Measurements from ENCODE around the gene CHST15.

The CHST15 gene

GRCh38 chr10:123967626-123968243, 125.7 kb downstream of the CHST15 start:
- TF ChIP-seq GATA3 (IDR thresholded peaks at IDR 0.05; ENCODE audit: low read depth, low read length) (no peak), GATA2 (IDR thresholded peaks at IDR 0.05; ENCODE audit: low read depth, low read length) (no peak)

DNA sequence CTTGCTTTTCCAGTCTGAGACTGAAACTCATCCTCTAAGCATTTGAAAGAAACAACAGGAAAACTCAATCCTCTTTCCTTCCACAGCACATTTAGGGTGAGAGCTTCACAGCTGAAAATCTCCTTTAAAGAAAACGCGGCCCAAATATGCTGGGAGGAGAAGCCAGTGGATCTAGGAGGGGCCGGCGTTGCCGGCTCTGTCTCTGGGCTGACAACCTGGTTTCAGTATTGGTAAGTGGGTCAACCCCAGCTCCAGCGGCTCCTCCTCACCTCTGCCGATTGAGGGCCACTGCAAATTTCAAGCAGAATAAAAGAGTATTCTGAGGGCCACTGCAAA, 126.5 kb downstream of the CHST15 start:
- no peak for TF ChIP-seq GATA2 (IDR thresholded peaks at IDR 0.05; ENCODE audit: low read depth, low read length)
- no peak for TF ChIP-seq GATA3 (IDR thresholded peaks at IDR 0.05; ENCODE audit: low read depth, low read length)

- TF ChIP-seq GATA2 (IDR thresholded peaks at IDR 0.05; ENCODE audit: low read depth, low read length) (no peak), GATA3 (IDR thresholded peaks at IDR 0.05; ENCODE audit: low read depth, low read length) (no peak)
Observed at GRCh38 chr10:123965973-123966895, 127.2 kb downstream of the CHST15 start.

DNA sequence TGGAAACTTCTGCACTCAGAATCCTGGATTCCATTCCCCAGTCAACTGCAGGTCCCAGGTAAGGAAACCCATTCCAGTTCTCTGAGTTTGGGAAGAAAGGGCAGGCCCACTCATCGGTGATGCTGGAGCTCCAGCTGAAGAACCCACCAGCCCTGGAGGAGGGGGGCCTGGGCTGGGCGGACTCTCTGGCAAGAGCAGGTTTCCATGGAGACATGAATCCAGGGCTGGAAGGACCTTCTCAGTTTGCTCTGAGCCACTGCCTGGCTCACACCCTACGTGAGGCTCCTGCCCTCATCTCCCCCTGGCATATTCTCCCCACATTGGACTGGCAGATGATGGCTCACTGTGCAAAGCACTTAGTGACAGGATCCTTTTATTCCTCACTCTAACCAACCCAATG, 128.4 kb downstream of the CHST15 start:
- TF ChIP-seq GATA2 (IDR thresholded peaks at IDR 0.05; ENCODE audit: low read depth, low read length) (no peak), GATA3 (IDR thresholded peaks at IDR 0.05; ENCODE audit: low read depth, low read length) (no peak)

DNA sequence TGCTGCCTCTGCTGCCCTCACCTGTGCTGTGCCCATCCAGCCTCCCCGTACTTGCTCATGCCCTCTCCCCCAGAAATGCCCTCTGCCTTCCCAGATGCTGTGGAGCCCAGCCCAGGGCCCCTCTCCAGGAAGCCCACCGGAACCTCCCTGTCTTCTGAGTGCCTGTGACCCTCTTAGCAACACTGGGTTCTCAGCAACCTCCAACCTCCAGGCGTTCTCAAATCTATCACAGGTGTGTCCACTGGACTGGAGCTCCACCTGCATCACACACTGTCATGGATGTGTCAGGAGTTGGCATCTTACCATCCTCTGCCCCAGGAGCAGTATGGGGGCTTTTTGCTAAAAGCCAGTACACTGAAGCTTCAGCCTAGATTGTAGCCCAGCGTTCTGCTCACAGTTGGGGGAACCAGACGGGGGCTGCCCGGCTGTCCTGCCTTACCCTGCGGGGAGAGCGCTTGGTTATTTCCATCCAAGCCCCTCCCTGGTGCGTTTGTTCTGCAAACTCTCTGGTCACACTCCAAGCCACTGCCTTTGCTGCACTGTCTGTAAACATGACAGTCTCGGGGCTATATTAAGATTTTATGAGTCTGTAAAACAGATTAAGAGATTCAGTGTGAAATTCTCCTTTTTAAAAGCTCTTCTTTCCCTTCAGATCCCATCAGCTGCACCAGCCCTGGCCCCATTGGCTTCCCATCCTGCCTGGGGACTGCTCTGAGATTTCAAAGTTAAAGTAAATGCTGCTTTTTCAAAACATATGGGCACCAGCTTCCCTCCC, 130.5 kb downstream of the CHST15 start:
- TF ChIP-seq GATA3 (IDR thresholded peaks at IDR 0.05; ENCODE audit: low read depth, low read length) (no peak), GATA2 (IDR thresholded peaks at IDR 0.05; ENCODE audit: low read depth, low read length) (no peak)

DNA sequence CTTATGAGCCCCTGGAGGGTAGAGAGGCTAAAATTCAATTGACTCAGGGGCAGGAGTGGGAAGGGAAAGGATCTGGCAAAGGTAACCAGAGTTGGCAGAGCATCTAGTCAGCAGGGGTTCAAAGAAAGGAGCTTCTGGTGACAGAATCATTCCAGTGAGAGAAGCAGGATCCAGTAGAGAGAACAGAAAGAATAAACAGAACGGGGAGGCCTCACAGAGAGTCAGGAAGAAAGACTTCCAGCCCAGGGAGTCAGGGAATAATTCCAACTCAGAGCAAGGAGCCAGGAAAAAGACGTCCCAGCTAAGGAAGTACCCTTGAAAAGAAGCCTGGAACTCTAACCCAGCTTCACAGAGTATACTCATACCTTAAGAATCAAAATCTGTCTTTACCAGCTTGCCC, 135.2 kb downstream of the CHST15 start:
- no peak for TF ChIP-seq GATA2 (IDR thresholded peaks at IDR 0.05; ENCODE audit: low read depth, low read length)
- TF ChIP-seq GATA3 (IDR thresholded peaks at IDR 0.05; ENCODE audit: low read depth, low read length), result no peak
